Stimulated activated CD8-positive, alpha-beta memory T cell treated with anti-CD3 and anti-CD28 coated beads, Interleukin-7, amount 100 ng/mL, for 24 hours (primary cell): ENCODE measurements around the gene KLHL22.
"Not testable (repeated sequence)": the region's sequence is repeated elsewhere in the genome, so short reads cannot be mapped to it uniquely, and the experiment has no call there.

Experiments
- DNase-seq: peaks from one replicate; pipeline ENCODE4 v3.0.0-alpha.2; 2020; ENCODE audit warnings: low read depth

KLHL22 gene

DNA sequence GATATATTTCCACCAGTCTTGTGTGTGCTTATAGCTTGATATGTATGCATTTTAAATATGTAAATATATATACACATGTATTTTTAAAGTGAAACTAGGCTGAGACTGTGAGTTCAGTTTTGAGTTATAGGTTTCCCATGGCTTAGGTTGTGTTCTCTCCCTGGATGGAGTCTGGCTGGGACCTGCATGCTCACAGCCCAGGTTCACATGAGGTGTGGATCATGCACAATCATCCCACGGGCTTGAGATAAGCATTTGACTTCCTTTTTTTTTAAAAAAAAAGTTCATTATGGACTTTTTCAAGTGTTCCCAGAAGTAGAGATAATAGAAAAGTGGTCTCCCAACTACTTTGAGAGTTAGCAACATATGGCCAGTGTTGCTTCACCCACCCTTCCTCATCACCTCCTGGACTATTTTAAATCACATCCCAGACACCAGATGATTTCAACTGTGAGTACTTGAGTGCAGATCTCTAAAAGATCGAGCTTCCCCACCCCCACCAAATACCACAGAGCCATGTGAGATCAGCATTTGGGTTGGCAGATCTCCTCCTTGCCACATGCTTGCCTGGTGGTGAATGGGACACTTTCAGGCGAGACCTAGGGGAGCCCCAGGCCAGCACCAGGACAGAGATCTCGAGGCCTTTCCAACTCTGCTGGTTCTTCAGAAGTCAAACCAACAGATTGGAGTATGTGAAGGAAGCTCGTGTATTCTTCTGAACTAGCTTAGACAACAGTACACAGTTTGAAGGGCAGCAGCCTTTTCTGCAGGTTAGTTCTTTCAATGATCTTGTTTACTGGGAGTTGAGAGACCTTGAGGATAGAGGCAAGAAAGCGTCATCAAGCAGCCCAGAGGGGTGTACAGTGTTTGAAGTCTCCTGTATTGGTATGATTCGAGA is 27.7 kb upstream of the KLHL22 start:
- DNase-seq: no peak

DNA sequence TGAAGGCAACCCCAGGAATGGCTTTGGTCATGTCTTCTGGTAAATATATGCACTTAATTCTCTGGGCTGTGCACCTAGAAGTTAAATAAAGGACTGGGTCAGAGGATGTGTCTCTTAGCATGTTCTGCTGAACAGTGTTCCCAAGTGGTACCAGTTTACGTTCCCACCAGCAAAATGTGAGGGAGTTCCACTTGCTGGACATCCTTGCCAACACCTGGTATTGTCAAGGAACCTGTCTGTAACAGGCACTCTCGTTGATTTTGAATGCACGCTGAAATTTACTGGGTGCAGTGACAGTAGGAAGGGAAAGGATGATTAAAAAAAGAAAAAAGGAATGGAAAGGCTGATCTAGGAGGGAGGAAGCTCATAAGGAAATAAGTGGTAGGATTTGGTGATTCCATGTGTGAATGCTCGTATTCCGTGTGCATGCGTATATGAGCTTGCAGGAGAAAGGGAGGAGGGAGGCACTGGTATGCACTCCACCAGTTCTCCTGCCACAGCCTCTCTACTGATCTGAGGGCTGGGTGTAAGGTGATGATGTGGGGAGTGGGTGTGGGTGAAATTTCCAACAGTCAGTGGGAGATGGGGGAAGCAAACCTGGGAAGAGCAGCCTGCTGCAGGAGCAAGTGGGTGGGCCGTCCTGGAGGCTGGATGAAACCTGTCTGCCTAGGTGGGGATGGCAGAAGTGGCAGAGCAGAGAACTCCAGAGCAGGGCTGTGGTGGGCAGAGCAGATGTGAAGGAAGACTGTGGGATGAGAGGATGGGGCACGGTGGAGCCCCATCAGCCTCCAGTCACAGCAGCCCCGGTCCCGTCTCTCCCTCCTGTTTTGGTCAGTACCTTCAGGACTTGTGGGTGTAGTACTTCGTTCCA is 26.8 kb upstream of the KLHL22 start:
- DNase-seq: no peak

DNA sequence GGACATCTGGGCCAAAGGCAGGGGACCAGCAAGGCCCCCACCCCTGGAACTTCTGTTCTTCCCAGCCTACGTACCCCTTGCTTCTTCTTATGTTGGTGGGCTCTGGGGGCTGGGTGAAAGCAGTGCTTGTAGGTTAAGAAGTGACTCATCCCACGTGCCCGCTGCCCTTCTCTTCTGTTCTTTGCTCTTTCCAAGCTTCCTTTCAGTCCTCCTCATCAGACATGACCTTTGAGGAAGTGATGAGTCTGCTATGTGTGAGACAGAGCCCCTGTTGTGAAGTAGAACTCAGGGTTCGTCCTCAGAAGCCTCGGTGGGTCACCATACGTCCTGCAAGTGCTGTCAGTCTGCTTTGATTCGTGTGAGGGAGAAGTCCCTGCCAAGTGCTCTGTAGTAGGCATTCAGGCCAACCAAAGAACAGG is 24.5 kb upstream of the KLHL22 start:
- DNase-seq: no peak

DNA sequence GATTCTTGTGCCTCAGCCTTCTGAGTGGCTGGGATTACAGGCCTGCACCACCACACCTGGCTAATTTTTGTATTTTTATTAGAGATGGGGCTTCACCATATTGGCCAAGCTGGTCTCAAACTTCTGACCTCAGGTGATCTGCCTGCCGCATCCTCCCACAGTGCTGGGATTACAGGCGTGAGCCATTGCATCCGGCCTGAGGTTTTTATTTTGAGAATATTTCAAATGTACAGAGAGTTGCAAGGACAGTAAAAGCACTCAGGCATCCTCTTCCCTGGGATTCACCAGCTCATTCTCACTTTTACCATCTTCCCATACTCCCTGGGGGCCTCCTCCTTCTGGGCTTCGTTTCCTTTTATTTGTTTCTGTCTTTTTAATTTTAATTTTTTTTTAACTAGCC is 24.0 kb upstream of the KLHL22 start:
- no peak for DNase-seq

DNA sequence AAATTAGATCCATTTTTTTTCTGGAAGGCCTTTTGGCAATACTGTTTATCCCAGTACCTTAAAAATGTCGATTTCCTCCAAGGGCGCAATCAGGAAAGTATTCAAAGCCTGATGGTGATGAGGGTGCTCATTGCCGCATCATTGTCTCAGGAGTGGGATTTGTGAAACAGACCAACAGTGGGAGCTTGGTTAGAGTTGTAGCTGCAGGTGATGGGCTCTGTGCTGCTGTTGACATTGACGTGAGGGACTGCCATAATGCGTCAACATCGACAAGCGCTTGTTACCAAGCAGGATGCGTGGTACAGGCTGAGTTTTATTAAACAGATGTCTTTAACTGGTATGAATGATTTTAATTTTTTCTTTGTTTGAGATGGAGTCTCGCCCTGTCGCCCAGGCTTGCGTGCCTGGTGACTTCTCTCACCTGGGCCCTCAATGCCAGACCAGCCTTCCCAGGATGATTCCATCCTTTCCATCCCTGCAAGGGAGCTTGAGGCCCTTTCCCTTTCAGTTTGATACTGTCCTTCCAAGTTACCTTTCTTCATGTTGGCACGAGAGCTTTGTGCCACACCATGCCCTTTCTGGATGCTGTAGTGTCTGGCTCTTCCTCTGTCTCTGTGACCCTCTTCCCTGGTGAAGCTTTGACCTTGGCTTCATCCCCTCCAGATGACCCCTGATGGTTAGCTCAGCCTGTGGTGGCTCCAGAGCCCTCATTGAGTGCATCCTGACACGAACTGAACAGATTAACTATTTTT is 22.4 kb upstream of the KLHL22 start:
- no peak for DNase-seq

DNA sequence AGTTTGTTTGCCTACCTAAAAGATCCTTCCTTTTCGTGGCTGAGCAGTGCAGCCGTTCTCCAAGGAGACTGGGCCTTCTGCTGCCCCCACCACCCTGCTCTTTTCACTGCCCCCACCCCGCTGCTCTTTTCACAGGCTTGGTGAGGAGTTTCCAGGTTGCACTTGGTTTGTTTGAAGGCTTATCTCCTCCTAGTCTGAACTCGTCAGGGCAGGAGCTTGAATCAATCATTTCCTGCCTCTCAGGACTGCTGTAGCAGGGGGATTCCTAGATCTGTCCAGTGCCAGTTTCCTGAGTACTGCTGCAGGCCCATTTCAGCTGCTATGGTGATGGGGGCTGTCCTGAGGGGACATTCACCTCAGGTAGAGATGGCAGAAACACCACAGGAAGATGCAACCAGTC is 21.8 kb upstream of the KLHL22 start:
- DNase-seq: no peak

DNA sequence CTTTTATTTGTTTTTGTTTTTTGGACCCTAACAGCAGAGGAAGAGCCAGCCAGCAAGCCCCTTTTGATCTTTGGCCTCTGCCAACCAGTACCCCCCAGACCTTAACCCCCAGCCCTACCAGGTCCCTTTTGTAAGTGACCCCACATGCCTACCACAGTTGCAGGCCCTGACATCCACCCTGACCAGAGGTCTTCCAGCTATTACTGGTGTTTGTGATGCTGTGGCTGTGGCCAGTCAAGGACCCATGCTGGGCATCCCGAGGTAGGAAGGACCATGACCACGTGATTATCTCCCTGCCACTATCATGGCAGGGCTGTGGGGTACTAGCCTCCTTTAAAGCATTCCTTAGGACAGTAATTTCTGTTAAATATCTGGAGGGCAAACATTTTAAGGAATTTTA is 20.8 kb upstream of the KLHL22 start:
- no peak for DNase-seq

DNA sequence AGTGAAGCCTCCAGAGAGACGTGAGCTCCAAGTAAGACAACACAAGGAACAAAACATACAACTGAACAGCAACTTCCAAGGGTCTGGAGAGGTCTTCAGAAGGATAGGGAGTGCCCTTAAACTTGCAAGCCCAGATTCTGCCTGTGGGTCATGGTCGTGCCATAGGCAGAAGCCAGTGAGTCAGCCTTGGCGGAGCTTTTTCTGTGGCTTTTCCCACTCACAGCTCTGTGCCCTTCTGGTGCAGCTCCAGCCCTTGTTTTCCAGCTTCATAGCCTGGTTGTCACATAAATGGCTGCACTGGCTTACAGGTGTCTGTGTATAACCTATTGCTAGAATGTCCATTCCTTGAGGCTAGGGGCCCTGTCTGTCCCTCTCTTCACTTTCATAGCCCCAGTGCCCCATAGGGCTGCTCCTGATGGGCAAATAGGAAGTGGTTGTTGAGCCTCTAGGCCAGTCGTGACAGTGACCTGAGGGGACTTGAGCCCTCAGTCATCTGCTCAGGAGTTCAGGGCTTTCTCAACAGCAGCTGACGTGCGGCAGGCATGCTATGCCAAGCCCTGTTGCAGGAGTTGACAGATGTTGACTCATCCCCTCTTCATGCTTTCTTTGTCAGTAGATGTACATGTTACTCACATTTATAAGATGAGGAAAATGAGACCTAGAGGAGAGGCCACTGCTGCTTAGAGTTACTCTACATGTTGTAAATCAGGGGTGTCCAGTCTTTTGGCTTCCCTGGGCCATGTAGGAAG is 19.2 kb upstream of the KLHL22 start:
- no peak for DNase-seq

DNA sequence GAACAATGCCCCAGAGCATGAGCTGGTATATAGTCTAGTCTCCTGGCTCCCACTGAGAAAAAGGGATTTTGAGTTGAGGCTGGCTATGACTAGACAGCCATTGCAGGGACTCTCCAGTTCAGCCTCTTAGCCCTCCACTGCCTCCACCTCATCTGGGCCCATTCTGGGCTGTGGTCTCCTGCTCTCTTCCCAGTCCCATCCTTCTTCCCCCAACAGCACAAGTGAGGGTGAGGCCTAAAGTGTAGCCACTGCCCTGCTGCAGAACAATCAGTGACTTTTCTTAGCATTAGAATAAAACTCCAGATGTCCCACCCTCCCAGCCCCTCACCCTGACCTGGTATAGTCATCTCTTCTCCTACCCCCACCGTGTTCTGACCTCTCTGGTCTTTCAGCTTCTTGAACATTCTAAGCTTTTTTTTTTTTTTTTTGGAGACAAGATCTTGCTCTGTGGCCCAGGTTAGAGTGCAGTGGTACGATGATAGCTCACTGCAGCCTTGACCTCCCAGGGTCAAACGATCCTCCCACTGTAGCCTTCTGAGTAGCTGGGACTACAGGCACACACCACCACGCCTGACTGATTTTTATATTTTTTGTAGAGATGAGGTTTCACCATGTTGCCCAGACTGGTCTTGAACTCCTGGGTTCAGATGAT is 16.1 kb upstream of the KLHL22 start:
- no peak for DNase-seq

DNA sequence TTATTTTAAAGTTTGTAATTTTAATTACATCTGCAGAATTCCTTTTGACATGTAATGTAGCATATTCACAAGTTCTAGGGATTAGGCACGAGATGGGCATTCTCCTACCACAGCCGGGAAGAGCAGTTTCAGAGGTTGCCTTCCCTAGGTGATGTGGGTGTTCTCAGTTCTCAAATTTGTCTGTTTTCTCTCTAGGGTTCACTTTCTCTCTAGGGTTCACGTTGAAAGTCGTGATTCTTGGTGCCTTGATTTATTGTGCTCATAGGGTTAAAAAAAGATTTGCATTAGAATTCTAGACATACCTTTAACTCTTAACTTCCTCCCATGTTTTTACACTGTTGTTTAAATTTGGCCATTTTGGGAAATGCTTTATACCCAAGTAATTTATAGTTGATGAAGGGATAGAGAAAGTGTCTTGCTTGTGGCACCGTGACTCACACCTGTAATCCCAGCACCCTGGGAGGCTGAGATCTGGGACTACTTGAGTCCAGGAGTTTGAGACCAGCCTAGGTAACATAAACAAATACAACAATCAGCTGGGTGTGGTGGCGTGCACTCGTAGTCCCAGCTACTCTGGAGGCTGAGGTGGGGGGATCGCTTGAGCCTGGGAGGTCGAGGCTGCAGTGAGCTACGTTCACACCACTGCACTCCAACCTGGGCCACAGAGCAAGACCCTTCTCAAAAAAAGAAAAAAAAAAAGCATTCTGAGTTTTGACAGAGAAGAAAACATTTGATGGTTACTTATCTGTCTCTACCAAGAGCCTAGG is 15.4 kb upstream of the KLHL22 start:
- no peak for DNase-seq

DNA sequence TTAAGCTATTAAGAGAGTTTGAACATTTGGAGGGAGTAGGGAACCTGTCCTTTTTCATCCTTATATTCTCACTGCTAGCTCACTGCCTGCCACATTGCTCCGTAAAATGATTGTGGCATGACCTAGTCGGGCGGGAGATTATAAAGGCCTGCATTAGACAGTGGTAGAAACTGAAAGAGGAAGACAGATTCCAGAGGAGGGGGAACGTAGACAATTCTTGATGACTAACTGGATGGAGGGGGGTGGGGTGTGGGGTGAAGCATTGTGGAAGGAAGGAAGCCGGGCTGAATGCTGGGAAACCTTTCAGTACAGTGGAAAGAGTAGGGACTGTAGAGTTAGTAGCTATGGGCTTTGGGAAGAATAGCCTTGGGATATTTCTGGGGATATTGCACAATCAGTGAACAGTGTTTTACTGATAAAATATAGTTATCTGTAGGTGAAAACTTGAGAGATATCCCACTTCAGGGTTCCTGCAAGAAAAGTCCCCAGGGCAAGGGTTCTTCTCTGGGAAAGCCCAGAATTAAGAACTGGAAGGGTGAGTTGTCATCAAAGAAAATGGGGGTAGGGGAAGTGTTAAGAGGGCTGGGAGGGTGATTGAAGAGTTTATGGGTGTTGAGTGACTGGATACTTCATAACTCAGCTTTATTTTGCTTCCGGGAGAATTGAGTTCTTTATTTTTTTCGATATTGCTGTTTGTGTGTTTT is 13.9 kb upstream of the KLHL22 start:
- no peak for DNase-seq

DNA sequence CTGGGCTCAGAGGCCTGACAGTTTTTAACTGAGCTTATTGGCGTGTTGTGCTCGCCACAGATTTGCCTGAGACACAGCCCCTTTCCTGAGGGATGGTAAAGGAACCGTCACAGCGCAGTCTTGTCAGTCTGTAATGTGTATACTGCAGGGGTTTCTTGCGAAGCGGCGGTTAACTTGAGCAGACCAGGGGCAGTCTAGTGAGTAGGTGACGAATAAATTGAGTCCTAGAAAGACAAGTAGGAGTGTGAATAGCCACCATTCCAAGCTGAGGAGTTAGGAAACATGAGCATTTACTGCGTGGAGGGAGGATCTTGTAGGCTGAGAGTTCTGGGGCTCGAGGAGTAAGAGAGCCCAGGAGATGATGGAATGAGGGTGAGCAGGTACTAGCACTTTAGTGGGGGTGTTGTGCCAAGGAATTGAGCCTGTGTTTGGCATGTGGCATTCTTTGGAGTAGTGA is 13.2 kb upstream of the KLHL22 start:
- DNase-seq: no peak

DNA sequence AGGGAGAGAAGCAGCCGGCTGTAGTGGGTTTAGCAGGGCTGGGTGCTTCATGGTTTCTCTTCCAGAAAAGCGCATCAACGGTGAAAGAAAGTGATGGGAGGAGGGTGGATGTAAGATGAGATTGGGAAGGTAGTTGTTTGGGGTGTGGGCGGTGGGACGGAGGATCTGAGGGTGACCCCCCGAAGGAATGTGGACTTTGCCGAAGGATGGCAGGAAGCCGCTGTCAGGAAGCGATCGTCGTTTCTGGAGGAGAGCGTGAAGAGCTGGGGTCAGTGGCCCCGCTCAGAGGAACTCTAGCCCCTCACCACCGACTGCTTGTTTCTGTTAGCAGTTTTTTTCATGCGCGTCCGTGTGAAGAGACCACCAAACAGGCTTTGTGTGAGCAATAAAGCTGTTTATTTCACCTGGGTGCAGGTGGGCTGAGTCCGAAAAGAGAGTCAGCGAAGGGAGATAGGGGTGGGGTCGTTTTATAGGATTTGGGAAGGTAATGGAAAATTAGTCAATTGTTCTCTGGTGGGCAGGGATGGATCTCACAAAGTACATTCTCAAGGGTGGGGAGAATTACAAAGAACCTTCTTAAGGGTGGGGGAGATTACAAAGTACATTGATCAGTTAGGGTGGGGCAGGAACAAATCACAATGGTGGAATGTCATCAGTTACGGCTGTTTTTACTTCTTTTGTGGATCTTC is 12.6 kb upstream of the KLHL22 start:
- not testable (repeated sequence) for DNase-seq

DNA sequence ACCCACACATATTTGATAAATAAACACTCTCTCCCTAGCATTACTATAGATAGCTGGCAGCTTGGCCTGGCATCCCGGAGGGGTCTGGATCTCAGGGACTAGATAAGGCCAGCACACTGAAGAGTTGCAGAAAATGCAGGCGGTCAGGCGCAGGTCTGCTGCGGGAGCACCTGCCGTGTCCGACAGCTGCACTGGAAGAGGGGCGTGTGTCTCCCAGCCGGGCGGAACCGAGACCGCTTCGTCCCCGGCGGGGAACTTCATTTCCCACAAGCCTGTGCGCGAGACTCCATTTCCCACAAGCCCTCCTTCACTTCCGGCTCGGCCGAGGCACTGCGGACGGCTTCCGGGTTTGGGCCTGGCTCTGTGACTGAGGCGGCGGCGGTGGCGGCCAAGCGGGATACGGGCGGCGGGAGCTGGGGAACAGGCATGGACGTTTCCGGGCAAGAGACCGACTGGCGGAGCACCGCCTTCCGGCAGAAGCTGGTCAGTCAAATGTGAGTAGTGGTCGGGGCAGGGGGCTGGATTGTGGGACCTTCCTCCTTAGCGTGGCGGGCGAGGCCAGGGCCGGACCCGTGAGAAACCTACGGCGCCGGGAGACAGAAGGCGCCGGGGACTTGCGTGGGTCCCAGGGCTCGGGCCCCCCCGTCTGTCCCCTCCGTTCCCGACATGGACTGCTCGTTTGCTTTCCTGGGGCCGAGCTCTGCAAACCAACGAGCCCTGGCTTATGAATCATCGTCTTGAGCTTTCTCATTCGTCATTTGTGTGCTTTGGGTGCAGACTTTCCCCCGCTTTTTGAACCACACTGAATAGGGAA is 11.9 kb upstream of the KLHL22 start, which contains the start of gene MED15:
Gene MED15 (plus strand): TSS at position 358 of the 814 bp plus-strand sequence. CDS start 69 bp downstream, at position 427.
- peak; percentile 77 for DNase-seq

DNA sequence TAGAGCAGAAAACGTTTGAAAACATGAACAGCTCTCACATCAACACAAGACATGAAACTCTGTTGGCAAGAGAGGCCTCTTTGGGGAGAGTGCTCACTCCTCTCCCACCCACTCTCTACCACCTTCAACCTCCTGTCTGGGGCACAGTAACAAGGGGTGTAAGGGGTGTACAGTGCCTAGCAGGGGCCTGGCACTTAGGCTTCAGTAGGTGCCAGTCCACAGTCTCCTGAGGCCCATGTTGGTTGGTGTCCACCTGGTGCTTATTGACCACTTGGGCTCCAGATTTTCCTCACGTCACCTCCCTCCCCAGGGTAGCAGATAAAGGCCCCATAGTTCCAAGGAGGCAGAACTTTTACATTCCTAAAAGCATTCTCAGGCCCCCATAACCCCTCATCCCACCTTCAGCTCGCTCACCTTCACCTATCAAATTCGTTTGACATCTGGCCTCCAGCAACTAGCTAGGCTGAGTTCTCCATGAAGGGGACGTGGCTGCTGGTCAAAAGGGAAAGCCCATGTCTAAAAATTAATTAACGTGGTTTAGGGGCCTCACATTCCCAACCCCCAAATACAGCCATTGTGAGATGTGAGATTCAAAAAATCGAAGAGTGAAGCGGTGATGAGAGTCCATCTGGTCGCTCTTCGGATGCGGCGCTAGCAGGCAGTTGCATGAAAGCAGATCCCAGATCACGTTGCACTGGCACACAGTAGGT is 11.1 kb upstream of the KLHL22 start:
- no peak for DNase-seq

DNA sequence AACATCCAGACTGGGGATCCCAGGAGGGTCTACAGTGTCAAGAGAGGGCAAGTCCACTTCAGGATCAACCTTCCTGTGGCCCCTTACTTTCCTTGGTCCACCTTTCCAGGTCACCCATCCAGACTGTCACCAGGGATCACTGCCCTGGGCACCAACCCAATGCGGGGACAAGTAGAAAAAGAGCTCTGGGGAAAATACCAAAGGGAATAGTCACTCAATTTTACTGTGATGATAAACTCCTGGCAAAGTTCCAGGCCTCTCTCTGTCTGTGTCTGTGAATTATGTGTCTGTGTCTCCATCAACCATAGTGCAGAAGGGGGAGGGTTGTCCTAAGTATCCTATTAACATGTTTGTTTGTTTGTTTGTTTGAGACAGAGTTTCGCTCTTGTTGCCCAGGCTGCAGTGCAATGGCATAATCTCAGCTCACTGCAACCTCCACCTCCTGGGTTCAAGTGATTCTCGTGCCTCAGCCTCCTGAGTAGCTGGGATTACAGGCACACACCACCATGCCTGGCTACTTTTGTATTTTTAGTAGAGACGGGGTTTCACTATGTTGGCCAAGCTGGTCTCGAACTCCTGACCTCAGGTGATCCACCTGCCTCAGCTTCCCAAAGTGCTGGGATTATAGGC is 8.8 kb upstream of the KLHL22 start:
- DNase-seq: not testable (repeated sequence)

DNA sequence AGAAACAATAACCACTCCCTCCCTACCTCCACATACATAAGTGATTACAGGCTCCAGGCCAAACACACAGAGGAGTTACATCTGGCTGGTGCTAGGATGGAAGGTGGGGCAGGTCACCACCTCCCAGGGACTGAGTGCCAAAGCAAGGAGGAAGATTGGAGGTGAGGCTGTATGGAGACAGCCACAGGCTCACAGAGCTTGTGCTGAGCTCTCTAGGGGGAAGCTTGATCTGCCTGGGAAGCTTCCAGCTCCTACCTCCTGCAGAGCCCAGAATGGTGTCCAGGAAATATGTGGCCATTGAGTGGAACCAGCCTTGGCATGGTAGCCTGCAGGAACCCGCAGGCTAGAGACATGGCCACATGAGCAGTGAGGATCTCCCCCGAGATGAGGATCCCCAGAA is 8.2 kb upstream of the KLHL22 start:
- DNase-seq: no peak
